ENCODE data around the gene ADO. TPM values are rescaled to one million over a fixed set of nuclear protein-coding genes. Genes with fewer than 3 reads are reported as not detected.

ADO gene
- total RNA-seq, 1 experiment from 2014 or later = 26.2 TPM

- no peaks in the 10 kb centered on the region for H3K9me3 ChIP-seq (ENCODE audit: control insufficient read depth in 1 of 2, insufficient read depth in 1 of 2, low read depth in 1 of 2, low read length in 2 of 2)
- H3K9ac ChIP-seq (ENCODE audit: low read length) = no peak overlapping the region
- no peaks in the 10 kb centered on the region for H3K36me3 ChIP-seq (ENCODE audit: control insufficient read depth in 1 of 2, insufficient read depth in 2 of 2, low read length in 2 of 2)
- ChIA-PET CTCF (no interaction called here), RAD21 (ENCODE audit: low non-redundant PET in 1 of 2, low total read pairs in 2 of 2, uncharacterized antibody in 2 of 2, unreplicated experiment in 2 of 2) (no interaction called here), POLR2A (no interaction called here)
- no peaks in the 10 kb centered on the region for H3K9me2 ChIP-seq (ENCODE audit: insufficient read depth)
- ATAC-seq = no peak
- BruUV-seq (replicated peaks) = no TSS peak
- H3K27ac ChIP-seq (ENCODE audit: low read depth, low read length) = no peak overlapping the region
- no peak for DNase-seq (ENCODE audit: low read depth, low spot score)
- no peaks in the 10 kb centered on the region for H4K20me1 ChIP-seq (ENCODE audit: insufficient read depth)
- peaks cover 32% of the 10 kb centered on the region for H3K27me3 ChIP-seq (ENCODE audit: insufficient read depth, low read length)
- no peaks in the 10 kb centered on the region for H3K79me2 ChIP-seq (ENCODE audit: insufficient read depth, low read length)
- H2AFZ ChIP-seq (ENCODE audit: low read depth, low read length, poor library complexity, severe bottlenecking) = no peak overlapping the region
- TF ChIP-seq, protein P1, sequence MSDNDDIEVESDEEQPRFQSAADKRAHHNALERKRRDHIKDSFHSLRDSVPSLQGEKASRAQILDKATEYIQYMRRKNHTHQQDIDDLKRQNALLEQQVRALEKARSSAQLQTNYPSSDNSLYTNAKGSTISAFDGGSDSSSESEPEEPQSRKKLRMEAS (IDR thresholded peaks at IDR 0.05) = no peak
- TF ChIP-seq ZFX (IDR thresholded peaks at IDR 0.05) (no peak), ATF3 (IDR thresholded peaks at IDR 0.05) (no peak), EGR1 (IDR thresholded peaks at IDR 0.05; ENCODE audit: low read depth) (no peak), ZNF274 (IDR thresholded peaks at IDR 0.05; ENCODE audit: low read depth, low read length) (no peak), POLR2A (IDR thresholded peaks at IDR 0.05; ENCODE audit: borderline replicate concordance, extremely low read depth, insufficient read depth, insufficient read length) (no peak), EZH2 (IDR thresholded peaks at IDR 0.05) (no peak)
- H3K4me3 ChIP-seq (replicated peaks in 1 of 2; ENCODE audit: low read depth in 1 of 2, low read length in 2 of 2) = no peak overlapping the region
- no peak overlapping the region for H3K4me2 ChIP-seq (ENCODE audit: low read length)
- intact Hi-C loops (cut with micrococcal nuclease) = no loop called here
- no peaks in the 10 kb centered on the region for H3K4me1 ChIP-seq (ENCODE audit: control insufficient read depth in 1 of 2, insufficient read depth in 2 of 2, low read length in 2 of 2)
These were observed 10.2 kb upstream of the ADO start for GRCh38 chr10:62794306-62794705.

- no peak overlapping the region for H3K9ac ChIP-seq (ENCODE audit: low read length)
- intact Hi-C loops (cut with micrococcal nuclease) = no loop called here
- H2AFZ ChIP-seq (ENCODE audit: low read depth, low read length, poor library complexity, severe bottlenecking) = no peak overlapping the region
- H3K79me2 ChIP-seq (ENCODE audit: insufficient read depth, low read length) = no peaks in the 10 kb centered on the region
- H3K36me3 ChIP-seq (ENCODE audit: control insufficient read depth in 1 of 2, insufficient read depth in 2 of 2, low read length in 2 of 2) = no peaks in the 10 kb centered on the region
- ChIA-PET CTCF (no interaction called here), RAD21 (ENCODE audit: low non-redundant PET in 1 of 2, low total read pairs in 2 of 2, uncharacterized antibody in 2 of 2, unreplicated experiment in 2 of 2) (no interaction called here), POLR2A (no interaction called here)
- no peaks in the 10 kb centered on the region for H4K20me1 ChIP-seq (ENCODE audit: insufficient read depth)
- H3K4me3 ChIP-seq (replicated peaks in 1 of 2; ENCODE audit: low read depth in 1 of 2, low read length in 2 of 2) = no peak overlapping the region
- no peaks in the 10 kb centered on the region for H3K4me1 ChIP-seq (ENCODE audit: control insufficient read depth in 1 of 2, insufficient read depth in 2 of 2, low read length in 2 of 2)
- H3K4me2 ChIP-seq (ENCODE audit: low read length) = no peak overlapping the region
- H3K9me3 ChIP-seq (ENCODE audit: control insufficient read depth in 1 of 2, insufficient read depth in 1 of 2, low read depth in 1 of 2, low read length in 2 of 2) = no peaks in the 10 kb centered on the region
- H3K27me3 ChIP-seq (ENCODE audit: insufficient read depth, low read length) = peaks cover 34% of the 10 kb centered on the region
- BruUV-seq (replicated peaks) = no TSS peak
- no peak overlapping the region for H3K27ac ChIP-seq (ENCODE audit: low read depth, low read length)
- ATAC-seq = no peak
- H3K9me2 ChIP-seq (ENCODE audit: insufficient read depth) = no peaks in the 10 kb centered on the region
- no peak for DNase-seq (ENCODE audit: low read depth, low spot score)
- TF ChIP-seq EGR1 (IDR thresholded peaks at IDR 0.05; ENCODE audit: low read depth) = no peak
- TF ChIP-seq EZH2 (IDR thresholded peaks at IDR 0.05) = no peak
- no peak for TF ChIP-seq SIN3A (IDR thresholded peaks at IDR 0.05; ENCODE audit: low read depth)
- TF ChIP-seq ZNF274 (IDR thresholded peaks at IDR 0.05; ENCODE audit: low read depth, low read length) = no peak
- TF ChIP-seq ATF3 (IDR thresholded peaks at IDR 0.05) = no peak
- no peak for TF ChIP-seq FOSL1 (IDR thresholded peaks at IDR 0.05; ENCODE audit: low read depth)
- no peak for TF ChIP-seq EZH2phosphoT487 (IDR thresholded peaks at IDR 0.05; ENCODE audit: borderline replicate concordance)
- TF ChIP-seq POLR2A (IDR thresholded peaks at IDR 0.05; ENCODE audit: borderline replicate concordance, extremely low read depth, insufficient read depth, insufficient read length) = no peak
- TF ChIP-seq, protein P2, sequence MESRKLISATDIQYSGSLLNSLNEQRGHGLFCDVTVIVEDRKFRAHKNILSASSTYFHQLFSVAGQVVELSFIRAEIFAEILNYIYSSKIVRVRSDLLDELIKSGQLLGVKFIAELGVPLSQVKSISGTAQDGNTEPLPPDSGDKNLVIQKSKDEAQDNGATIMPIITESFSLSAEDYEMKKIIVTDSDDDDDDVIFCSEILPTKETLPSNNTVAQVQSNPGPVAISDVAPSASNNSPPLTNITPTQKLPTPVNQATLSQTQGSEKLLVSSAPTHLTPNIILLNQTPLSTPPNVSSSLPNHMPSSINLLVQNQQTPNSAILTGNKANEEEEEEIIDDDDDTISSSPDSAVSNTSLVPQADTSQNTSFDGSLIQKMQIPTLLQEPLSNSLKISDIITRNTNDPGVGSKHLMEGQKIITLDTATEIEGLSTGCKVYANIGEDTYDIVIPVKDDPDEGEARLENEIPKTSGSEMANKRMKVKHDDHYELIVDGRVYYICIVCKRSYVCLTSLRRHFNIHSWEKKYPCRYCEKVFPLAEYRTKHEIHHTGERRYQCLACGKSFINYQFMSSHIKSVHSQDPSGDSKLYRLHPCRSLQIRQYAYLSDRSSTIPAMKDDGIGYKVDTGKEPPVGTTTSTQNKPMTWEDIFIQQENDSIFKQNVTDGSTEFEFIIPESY (IDR thresholded peaks at IDR 0.05; ENCODE audit: extremely low read depth, insufficient replicate concordance, low read length) = no peak
- no peak for TF ChIP-seq SRF (IDR thresholded peaks at IDR 0.05; ENCODE audit: low read depth)
- no peak for TF ChIP-seq ZFX (IDR thresholded peaks at IDR 0.05)
- TF ChIP-seq YY1 (IDR thresholded peaks at IDR 0.05; ENCODE audit: extremely low read depth, insufficient replicate concordance, low read depth, low read length) = no peak
- TF ChIP-seq TCF7L2 (IDR thresholded peaks at IDR 0.05; ENCODE audit: borderline replicate concordance, extremely low read depth, insufficient read depth, insufficient read length) = no peak
- no peak for TF ChIP-seq SP1 (IDR thresholded peaks at IDR 0.05; ENCODE audit: low read depth)
- TF ChIP-seq, protein P1 (IDR thresholded peaks at IDR 0.05) = no peak
- TF ChIP-seq POLR2AphosphoS5 (IDR thresholded peaks at IDR 0.05; ENCODE audit: low read depth, low read length) = no peak
- no peak for TF ChIP-seq CBX3 (IDR thresholded peaks at IDR 0.05; ENCODE audit: low read depth)
- TF ChIP-seq ELF1 (IDR thresholded peaks at IDR 0.05; ENCODE audit: borderline replicate concordance, low read depth) = no peak
These were observed 9.4 kb upstream of the ADO start for GRCh38 chr10:62795100-62795499.
